Measurements from ENCODE around the gene BCL2L15.

The BCL2L15 gene

DNA sequence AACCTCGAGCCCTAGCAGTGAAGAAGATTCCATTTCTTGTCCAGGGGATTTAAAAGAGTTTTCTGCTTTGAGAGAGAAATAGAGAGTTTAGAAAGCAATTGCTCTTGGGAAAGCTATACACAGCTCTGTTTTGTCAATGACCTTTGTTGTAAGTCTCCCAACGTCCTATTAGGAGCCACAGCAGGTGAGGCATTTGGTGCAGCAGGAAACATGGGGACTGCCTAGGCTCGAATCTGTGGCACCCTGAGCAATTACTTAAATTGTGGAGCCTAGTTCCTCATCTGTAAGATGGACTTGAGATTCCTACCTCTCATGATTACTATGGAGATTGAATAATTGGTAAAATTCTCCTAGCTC, 25.9 kb upstream of the BCL2L15 start:
- TF ChIP-seq, protein P1, sequence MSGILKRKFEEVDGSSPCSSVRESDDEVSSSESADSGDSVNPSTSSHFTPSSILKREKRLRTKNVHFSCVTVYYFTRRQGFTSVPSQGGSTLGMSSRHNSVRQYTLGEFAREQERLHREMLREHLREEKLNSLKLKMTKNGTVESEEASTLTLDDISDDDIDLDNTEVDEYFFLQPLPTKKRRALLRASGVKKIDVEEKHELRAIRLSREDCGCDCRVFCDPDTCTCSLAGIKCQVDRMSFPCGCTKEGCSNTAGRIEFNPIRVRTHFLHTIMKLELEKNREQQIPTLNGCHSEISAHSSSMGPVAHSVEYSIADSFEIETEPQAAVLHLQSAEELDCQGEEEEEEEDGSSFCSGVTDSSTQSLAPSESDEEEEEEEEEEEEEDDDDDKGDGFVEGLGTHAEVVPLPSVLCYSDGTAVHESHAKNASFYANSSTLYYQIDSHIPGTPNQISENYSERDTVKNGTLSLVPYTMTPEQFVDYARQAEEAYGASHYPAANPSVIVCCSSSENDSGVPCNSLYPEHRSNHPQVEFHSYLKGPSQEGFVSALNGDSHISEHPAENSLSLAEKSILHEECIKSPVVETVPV (CRISPR knock-in tag; IDR thresholded peaks at IDR 0.05), result no peak
- TF ChIP-seq BACH2 (CRISPR knock-in tag; IDR thresholded peaks at IDR 0.05; ENCODE audit: borderline replicate concordance) (no peak), ZFP30 (CRISPR knock-in tag; IDR thresholded peaks at IDR 0.05) (no peak), ZFP3 (CRISPR knock-in tag; IDR thresholded peaks at IDR 0.05) (no peak), ZC3H10 (CRISPR knock-in tag; IDR thresholded peaks at IDR 0.05) (no peak), SNAI2 (CRISPR knock-in tag; IDR thresholded peaks at IDR 0.05) (no peak), TCF4 (CRISPR knock-in tag; IDR thresholded peaks at IDR 0.05; ENCODE audit: borderline replicate concordance) (no peak)
- TF ChIP-seq, protein P2, sequence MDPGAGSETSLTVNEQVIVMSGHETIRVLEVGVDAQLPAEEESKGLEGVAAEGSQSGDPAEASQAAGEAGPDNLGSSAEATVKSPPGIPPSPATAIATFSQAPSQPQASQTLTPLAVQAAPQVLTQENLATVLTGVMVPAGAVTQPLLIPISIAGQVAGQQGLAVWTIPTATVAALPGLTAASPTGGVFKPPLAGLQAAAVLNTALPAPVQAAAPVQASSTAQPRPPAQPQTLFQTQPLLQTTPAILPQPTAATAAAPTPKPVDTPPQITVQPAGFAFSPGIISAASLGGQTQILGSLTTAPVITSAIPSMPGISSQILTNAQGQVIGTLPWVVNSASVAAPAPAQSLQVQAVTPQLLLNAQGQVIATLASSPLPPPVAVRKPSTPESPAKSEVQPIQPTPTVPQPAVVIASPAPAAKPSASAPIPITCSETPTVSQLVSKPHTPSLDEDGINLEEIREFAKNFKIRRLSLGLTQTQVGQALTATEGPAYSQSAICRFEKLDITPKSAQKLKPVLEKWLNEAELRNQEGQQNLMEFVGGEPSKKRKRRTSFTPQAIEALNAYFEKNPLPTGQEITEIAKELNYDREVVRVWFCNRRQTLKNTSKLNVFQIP (CRISPR knock-in tag; IDR thresholded peaks at IDR 0.05; ENCODE audit: borderline replicate concordance, low read depth), result no peak
- no peak for ATAC-seq

DNA sequence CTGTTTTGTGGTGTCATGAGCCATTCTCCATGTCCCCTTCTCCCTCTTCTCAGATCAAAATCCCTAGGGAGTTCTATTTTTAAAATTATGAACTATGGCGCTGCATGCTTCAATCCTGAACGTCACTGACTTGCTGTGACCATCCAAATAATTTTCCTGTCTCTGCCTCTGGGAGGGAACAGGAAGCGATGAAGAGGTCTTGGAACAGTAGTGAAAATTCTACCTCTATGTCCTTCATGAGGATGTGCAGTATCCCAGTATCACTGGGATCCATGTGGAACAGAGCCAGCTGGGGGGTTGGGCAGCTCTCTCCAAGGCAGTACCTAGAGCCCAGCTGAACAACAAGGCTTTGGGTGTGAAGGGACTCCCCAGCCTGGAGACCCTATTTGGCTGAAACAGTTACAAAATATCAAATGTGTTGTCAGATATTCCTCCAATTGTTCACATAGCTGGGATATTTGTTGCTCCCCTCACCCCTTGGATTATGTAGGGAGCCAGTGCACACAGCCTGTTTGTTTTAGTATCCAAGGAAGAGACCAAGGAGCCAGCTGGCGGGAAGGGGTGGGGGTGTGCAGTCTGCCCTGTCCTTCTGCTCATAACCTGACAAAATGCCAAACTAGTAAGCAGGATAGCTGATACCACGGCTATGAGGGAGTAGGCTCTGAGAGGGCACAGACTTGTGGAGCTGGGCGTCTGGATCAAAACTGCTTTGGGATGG, 25.4 kb upstream of the BCL2L15 start:
- peak; percentile 91 for ATAC-seq
- TF ChIP-seq GLIS3 (CRISPR knock-in tag; IDR thresholded peaks at IDR 0.05) (no peak), CSDC2 (CRISPR knock-in tag; IDR thresholded peaks at IDR 0.05) (no peak), ZNF70 (CRISPR knock-in tag; IDR thresholded peaks at IDR 0.05) (no peak), ZFP30 (CRISPR knock-in tag; IDR thresholded peaks at IDR 0.05) (no peak)

DNA sequence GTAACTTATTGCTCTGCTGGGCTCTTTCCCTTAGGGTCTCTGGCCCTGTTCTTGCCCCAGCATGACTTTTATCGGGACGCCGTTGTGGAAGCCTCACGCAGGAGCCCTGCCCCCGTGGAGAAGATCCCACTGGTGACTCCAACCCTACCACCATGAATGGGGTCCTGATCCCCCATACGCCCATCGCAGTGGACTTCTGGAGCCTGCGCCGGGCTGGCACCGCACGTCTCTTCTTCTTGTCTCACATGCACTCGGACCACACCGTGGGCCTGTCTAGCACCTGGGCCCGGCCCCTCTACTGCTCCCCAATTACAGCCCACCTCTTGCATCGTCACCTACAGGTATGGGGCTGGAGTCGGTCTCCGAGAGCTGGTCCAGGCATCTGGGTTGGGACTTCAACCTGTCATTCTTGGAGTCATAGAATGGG, 18.1 kb upstream of the BCL2L15 start:
- TF ChIP-seq ZC3H10 (CRISPR knock-in tag; IDR thresholded peaks at IDR 0.05) (no peak), ESRRG (CRISPR knock-in tag; IDR thresholded peaks at IDR 0.05) (no peak), GLIS3 (CRISPR knock-in tag; IDR thresholded peaks at IDR 0.05) (no peak), ARNTL (CRISPR knock-in tag; IDR thresholded peaks at IDR 0.05; ENCODE audit: borderline replicate concordance, low read depth) (no peak), PPARA (CRISPR knock-in tag; IDR thresholded peaks at IDR 0.05; ENCODE audit: borderline replicate concordance) (no peak), ZFP3 (CRISPR knock-in tag; IDR thresholded peaks at IDR 0.05) (no peak), BACH2 (CRISPR knock-in tag; IDR thresholded peaks at IDR 0.05; ENCODE audit: borderline replicate concordance) (no peak), ZFP30 (CRISPR knock-in tag; IDR thresholded peaks at IDR 0.05) (no peak)
- TF ChIP-seq, protein P2 (CRISPR knock-in tag; IDR thresholded peaks at IDR 0.05; ENCODE audit: borderline replicate concordance, low read depth), result no peak
- TF ChIP-seq, protein P1 (CRISPR knock-in tag; IDR thresholded peaks at IDR 0.05), result no peak
- ATAC-seq, result peak; percentile 7

DNA sequence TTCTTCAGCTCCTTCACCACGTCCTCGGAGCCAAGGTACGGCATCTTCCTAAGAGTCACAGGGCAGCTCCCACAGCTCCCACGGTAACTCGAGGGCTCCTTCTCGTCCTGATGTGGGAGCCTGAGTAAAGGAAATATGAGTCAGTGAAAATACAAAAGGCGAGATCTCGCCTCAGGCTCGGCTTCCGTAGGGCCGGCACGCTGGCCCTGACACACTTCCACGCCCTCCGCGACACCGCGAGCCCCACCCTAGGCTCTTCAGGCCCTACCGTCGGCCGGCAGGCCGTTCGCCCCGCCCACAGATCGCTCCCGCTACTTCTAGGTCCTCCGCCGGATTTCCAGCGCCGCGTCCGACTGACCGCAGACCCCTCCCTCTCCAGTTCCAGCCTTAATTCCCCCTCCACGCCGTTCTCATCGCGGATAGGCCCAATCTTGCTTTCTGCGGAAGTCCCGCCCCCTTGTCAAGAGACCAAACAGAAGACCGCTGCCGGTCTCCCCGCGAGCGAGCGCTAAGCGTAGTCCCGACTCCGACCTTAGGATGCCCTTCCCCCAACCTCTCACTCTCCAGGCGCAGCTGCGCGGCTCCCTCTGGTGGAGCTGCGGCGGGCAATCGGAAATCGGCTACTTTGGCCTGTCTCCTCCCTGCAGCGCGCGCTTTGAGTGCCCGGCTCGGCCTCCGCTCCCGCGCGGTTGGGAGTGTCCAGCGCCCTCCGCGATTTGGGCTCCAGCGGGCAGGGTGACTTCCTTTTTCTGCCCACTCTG, 17.5 kb upstream of the BCL2L15 start, which contains the start of the genes AP4B1 and DCLRE1B:
Gene AP4B1 (minus strand): TSS at position 126 of the 761 bp plus-strand sequence. CDS start 82 bp downstream, at position 44.
Gene DCLRE1B (plus strand): TSS at position 653 of the 761 bp plus-strand sequence. CDS start 261 bp downstream, outside the sequence.
- no peak for TF ChIP-seq CSDC2 (CRISPR knock-in tag; IDR thresholded peaks at IDR 0.05)
- peak; percentile 91 for TF ChIP-seq ZNF70 (CRISPR knock-in tag; IDR thresholded peaks at IDR 0.05)
- no peak for TF ChIP-seq ARNTL (CRISPR knock-in tag; IDR thresholded peaks at IDR 0.05; ENCODE audit: borderline replicate concordance, low read depth)
- TF ChIP-seq, protein P3, sequence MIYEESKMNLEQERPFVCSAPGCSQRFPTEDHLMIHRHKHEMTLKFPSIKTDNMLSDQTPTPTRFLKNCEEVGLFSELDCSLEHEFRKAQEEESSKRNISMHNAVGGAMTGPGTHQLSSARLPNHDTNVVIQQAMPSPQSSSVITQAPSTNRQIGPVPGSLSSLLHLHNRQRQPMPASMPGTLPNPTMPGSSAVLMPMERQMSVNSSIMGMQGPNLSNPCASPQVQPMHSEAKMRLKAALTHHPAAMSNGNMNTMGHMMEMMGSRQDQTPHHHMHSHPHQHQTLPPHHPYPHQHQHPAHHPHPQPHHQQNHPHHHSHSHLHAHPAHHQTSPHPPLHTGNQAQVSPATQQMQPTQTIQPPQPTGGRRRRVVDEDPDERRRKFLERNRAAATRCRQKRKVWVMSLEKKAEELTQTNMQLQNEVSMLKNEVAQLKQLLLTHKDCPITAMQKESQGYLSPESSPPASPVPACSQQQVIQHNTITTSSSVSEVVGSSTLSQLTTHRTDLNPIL (CRISPR knock-in tag; IDR thresholded peaks at IDR 0.05; ENCODE audit: low read depth), result no peak
- TF ChIP-seq ZNF8 (CRISPR knock-in tag; IDR thresholded peaks at IDR 0.05), result no peak
- no peak for TF ChIP-seq PPARA (CRISPR knock-in tag; IDR thresholded peaks at IDR 0.05; ENCODE audit: borderline replicate concordance)
- TF ChIP-seq, protein P4, sequence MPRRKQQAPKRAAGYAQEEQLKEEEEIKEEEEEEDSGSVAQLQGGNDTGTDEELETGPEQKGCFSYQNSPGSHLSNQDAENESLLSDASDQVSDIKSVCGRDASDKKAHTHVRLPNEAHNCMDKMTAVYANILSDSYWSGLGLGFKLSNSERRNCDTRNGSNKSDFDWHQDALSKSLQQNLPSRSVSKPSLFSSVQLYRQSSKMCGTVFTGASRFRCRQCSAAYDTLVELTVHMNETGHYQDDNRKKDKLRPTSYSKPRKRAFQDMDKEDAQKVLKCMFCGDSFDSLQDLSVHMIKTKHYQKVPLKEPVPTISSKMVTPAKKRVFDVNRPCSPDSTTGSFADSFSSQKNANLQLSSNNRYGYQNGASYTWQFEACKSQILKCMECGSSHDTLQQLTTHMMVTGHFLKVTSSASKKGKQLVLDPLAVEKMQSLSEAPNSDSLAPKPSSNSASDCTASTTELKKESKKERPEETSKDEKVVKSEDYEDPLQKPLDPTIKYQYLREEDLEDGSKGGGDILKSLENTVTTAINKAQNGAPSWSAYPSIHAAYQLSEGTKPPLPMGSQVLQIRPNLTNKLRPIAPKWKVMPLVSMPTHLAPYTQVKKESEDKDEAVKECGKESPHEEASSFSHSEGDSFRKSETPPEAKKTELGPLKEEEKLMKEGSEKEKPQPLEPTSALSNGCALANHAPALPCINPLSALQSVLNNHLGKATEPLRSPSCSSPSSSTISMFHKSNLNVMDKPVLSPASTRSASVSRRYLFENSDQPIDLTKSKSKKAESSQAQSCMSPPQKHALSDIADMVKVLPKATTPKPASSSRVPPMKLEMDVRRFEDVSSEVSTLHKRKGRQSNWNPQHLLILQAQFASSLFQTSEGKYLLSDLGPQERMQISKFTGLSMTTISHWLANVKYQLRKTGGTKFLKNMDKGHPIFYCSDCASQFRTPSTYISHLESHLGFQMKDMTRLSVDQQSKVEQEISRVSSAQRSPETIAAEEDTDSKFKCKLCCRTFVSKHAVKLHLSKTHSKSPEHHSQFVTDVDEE (CRISPR knock-in tag; IDR thresholded peaks at IDR 0.05), result no peak
- peak; percentile 95 for ATAC-seq

Data from SK-N-SH treated with all-trans-retinoic acid at 6 μM for 48 hours (cell line).